CD4-positive, CD25-positive, alpha-beta regulatory T cell (primary cell): ENCODE measurements around the gene PPM1N. TPM values are rescaled to one million over a fixed set of nuclear protein-coding genes. Genes with fewer than 3 reads are reported as not detected.

ENCODE experiments used
- ATAC-seq, 2 donors: fragments of 150-1000 bp; cut with Tn5 transposase; one replicate each; pipeline ENCODE4 v1.10.0; 2021; ENCODE audit warnings: low read depth in 2 of 2, moderate number of reproducible peaks in 2 of 2, moderate library complexity in 1 of 2
- DNase-seq, 3 donors: peaks; one replicate each; pipeline versions ENCODE4 v3.0.0 to v3.0.0-alpha.2; 2012 to 2022; ENCODE audit warnings: mixed read lengths in 1 of 3
- H3K27ac ChIP-seq: one replicate; pipeline ENCODE4 v1.7.0; 2013; ENCODE audit warnings: mild to moderate bottlenecking, low read length; ENCODE audit not compliant: insufficient read depth, poor library complexity, severe bottlenecking
- H3K27me3 ChIP-seq: one replicate; pipeline ENCODE4 v1.7.0; 2013; ENCODE audit warnings: low read length; ENCODE audit not compliant: control insufficient read depth, insufficient read depth
- H3K36me3 ChIP-seq: one replicate; pipeline ENCODE4 v1.7.0; 2013; ENCODE audit warnings: mild to moderate bottlenecking, low read length, moderate library complexity; ENCODE audit not compliant: control insufficient read depth, insufficient read depth
- H3K4me1 ChIP-seq: 2 replicates; pipeline ENCODE4 v1.7.0; 2013; ENCODE audit warnings: mild to moderate bottlenecking, low read length; ENCODE audit not compliant: insufficient read depth, control insufficient read depth, poor library complexity, severe bottlenecking
- H3K4me3 ChIP-seq: one replicate; pipeline ENCODE4 v1.7.0; 2013; ENCODE audit warnings: low read depth, mild to moderate bottlenecking, low read length, moderate library complexity
- H3K9me3 ChIP-seq, 2 experiments: 1 replicate in 1 of 2; 2 replicates in 1 of 2; pipeline ENCODE4 v1.7.0; 2013; ENCODE audit warnings: low read length in 2 of 2, mild to moderate bottlenecking in 1 of 2, moderate library complexity in 1 of 2; ENCODE audit not compliant: control insufficient read depth in 2 of 2
- H3K27ac Mint-ChIP-seq, 3 donors: one replicate each; pipeline ENCODE4 v1.8.0; 2020 to 2022; ENCODE audit warnings: mild to moderate bottlenecking in 3 of 3, mixed read lengths in 3 of 3, moderate library complexity in 2 of 3
- H3K27me3 Mint-ChIP-seq: one replicate; pipeline ENCODE4 v1.8.0; 2022; ENCODE audit warnings: mild to moderate bottlenecking, mixed read lengths
- H3K36me3 Mint-ChIP-seq: one replicate; pipeline ENCODE4 v1.8.0; 2020; ENCODE audit warnings: mixed read lengths
- H3K4me1 Mint-ChIP-seq, 4 donors: one replicate each; pipeline ENCODE4 v1.8.0; 2020 to 2022; ENCODE audit warnings: mixed read lengths in 4 of 4, mild to moderate bottlenecking in 1 of 4
- H3K4me3 Mint-ChIP-seq, 4 donors: one replicate each; pipeline ENCODE4 v1.8.0; 2020 to 2022; ENCODE audit warnings: mild to moderate bottlenecking in 4 of 4, mixed read lengths in 4 of 4, moderate library complexity in 3 of 4
- H3K9me3 Mint-ChIP-seq, 7 donors: one replicate each; pipeline ENCODE4 v1.8.0; 2020 to 2022; ENCODE audit warnings: mixed read lengths in 7 of 7, mild to moderate bottlenecking in 3 of 7, moderate library complexity in 2 of 7
- polyA plus RNA-seq, 4 donors: library from polyadenylated mRNA; unstranded; fragments of 300-500 nt; fragmentation: Illumina TruSeq; gene quantifications; one replicate each; pipeline ENCODE4 v1.2.3, GENCODE V29; 2021
- total RNA-seq: library from RNA; stranded (reverse); gene quantifications from one replicate; pipeline ENCODE4 v1.2.3, GENCODE V29; 2022

Gene PPM1N
- total and polyA plus RNA-seq, 5 donors from 2014 or later = 2.3 to 6.7 (median 3.2) TPM

DNA sequence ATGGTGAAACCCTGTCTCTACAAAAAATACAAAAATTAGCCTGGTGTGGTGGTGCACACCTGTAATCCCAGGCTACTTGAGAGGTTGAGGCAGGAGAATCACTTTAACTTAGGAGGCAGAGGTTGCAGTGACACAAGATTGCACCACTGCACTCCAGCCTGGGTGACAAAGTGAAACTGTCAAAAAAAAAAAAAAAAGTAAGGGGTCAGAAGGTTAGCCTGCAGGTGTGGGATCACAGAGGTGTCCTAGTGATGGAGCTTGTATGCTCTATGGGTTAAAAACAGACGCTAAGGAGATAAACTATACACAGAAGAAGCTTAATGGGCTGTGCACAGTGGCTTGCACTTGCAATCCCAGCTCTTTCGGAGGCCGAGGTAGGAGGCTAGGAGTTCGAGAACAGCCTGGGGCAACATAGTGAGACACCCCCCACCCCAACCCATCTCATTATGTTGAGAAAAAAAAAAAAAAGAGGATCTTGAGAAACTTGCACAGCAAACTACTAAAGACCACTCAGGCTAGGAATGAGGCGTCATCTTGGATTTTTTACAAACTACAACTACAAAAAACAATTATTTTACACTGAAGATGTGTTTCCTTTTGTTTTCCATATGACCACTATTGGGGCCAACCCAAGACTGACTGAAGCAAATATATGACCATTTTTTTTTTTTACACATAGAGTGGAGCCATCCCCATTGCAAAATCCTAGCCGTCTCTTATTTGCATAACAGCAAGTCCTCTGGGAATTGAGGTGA lies 22.5 kb upstream of the PPM1N start:
- ATAC-seq = no peak
- no peaks in the 10 kb centered on the region for H3K36me3 Mint-ChIP-seq

DNA sequence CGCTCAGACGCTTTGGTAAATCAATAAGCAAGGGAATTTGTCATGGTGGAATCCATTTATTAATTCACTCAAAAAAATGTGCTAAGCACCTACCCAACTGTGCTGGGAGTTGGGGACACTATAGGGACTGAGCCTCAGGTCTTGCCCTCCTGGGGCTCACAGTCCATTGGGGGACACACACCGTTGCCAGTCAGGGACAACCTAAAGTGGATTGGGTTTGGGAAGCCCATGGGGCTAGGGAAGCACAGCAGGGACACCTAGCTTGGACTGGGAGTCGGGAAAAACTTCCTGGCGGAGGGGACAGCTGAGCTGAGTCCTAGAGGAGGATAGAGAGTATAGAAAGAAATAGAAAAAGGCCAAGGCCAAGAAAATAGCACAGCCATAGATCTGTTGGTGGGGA lies 21.9 kb upstream of the PPM1N start:
- H3K27me3 ChIP-seq = no peaks in the 10 kb centered on the region
- ATAC-seq (no peak), DNase-seq (no peak)
- H3K36me3 Mint-ChIP-seq = no peaks in the 10 kb centered on the region
- H3K36me3 ChIP-seq = peaks cover 13% of the 10 kb centered on the region
- peaks cover 8% of the 10 kb centered on the region for H3K27me3 Mint-ChIP-seq
- no peak overlapping the region for H3K27ac Mint-ChIP-seq
- H3K27ac ChIP-seq = no peak overlapping the region
- H3K4me1 ChIP-seq = peaks cover 14% of the 10 kb centered on the region
- H3K4me1 Mint-ChIP-seq = peaks cover 14 to 32% (median 26%) of the 10 kb centered on the region in 4 donors
- H3K9me3 ChIP-seq = no peaks in the 10 kb centered on the region
- H3K9me3 Mint-ChIP-seq = peaks cover 0 to 1% (median 0%) of the 10 kb centered on the region in 7 donors
- no peak overlapping the region for H3K4me3 ChIP-seq
- peak overlapping the region in 1 of 4 donors; percentile 83 for H3K4me3 Mint-ChIP-seq

More for the DNA sequence above, 22.5 kb upstream of the PPM1N start:
- Mint-ChIP-seq H3K4me1 (peaks cover 14 to 32% (median 26%) of the 10 kb centered on the region in 4 donors), H3K27ac (peak overlapping the region in 2 of 3 donors; percentile 42 to 75), H3K27me3 (peaks cover 8% of the 10 kb centered on the region), H3K4me3 (peak overlapping the region in 2 of 4 donors; percentile 70 to 83), H3K9me3 (peaks cover 0 to 1% (median 0%) of the 10 kb centered on the region in 7 donors)
- Histone ChIP-seq H3K4me1 (peaks cover 14% of the 10 kb centered on the region), H3K4me3 (no peak overlapping the region), H3K9me3 (no peaks in the 10 kb centered on the region), H3K27ac (no peak overlapping the region), H3K27me3 (no peaks in the 10 kb centered on the region), H3K36me3 (peaks cover 15% of the 10 kb centered on the region)
- peak in 2 of 3 donors; percentile 29 to 47 for DNase-seq

DNA sequence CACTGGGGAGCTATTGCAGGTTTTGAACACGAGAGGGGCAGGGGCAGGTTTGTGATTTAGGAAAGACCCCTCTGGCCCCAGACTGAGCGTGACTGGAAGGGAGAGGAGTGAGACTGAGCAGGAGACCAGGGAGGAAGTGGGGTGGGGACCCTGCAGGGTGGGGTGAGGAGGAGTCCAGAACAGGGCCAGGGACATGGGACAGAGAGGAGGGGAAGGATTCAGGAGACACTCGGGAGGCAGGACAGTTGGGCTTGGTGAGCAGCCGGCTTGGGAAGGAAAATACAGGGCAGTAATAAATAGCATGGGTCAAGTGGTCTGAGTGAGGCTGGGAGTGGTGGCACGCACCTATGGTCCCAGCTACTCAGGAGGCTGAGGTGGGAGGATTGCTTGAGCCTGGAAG lies 21.1 kb upstream of the PPM1N start:
- Histone ChIP-seq H3K9me3 (no peaks in the 10 kb centered on the region), H3K4me3 (no peak overlapping the region), H3K27ac (no peak overlapping the region), H3K27me3 (no peaks in the 10 kb centered on the region), H3K4me1 (peaks cover 14% of the 10 kb centered on the region), H3K36me3 (peaks cover 6% of the 10 kb centered on the region)
- H3K4me3 Mint-ChIP-seq = peak overlapping the region; percentile 57 to 71 (median 68)
- peak overlapping the region in 2 of 3 donors; percentile 36 to 52 for H3K27ac Mint-ChIP-seq
- H3K27me3 Mint-ChIP-seq = peaks cover 8% of the 10 kb centered on the region
- H3K36me3 Mint-ChIP-seq = no peaks in the 10 kb centered on the region
- ATAC-seq (no peak), DNase-seq (no peak)
- peaks cover 14 to 31% (median 24%) of the 10 kb centered on the region in 4 donors for H3K4me1 Mint-ChIP-seq
- H3K9me3 Mint-ChIP-seq = peaks cover 0 to 1% (median 0%) of the 10 kb centered on the region in 7 donors

DNA sequence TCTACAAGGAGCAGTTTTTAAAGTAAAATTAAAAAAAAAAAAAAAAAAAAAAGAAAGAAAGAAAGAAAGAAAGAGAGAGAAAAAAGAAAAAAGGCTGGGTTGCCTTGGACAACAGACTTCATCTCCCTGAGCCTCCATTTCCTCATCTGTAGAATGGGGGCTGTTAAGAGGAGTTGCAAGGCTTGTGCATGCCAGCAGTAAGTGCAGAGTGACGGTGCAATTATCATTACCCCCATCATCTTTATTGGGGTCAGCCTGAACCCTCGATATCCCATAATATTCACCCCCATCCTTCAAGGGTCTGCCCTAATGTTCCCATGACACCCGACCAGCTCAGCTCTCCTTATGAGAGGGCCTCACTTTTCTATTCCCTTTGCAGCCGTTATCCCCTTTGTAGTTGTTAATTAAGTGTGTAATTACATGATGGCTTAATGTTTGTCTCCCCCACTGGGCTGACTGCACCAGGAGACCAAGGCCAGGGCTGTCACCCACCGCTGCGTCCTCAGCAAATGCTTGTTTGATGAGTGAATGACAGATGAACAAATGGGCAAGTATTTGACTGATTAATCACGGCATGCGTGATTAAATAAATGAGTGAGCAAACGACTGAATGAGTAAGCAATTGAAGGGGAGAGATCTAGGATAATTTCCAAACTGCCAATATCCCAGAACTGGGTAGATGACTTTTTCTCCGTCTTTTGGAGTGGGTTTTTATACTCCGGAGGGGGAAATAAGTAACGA lies 20.4 kb upstream of the PPM1N start:
- Histone ChIP-seq H3K4me3 (peak overlapping the region; percentile 87), H3K9me3 (no peaks in the 10 kb centered on the region), H3K36me3 (peaks cover 1% of the 10 kb centered on the region), H3K27me3 (no peaks in the 10 kb centered on the region), H3K27ac (peak overlapping the region; percentile 95), H3K4me1 (peaks cover 14% of the 10 kb centered on the region)
- DNase-seq (no peak), ATAC-seq (no peak)
- H3K4me1 Mint-ChIP-seq = peaks cover 12 to 31% (median 23%) of the 10 kb centered on the region in 4 donors
- peaks cover 8% of the 10 kb centered on the region for H3K27me3 Mint-ChIP-seq
- peak overlapping the region; percentile 90 to 95 (median 91) for H3K4me3 Mint-ChIP-seq
- H3K36me3 Mint-ChIP-seq = no peaks in the 10 kb centered on the region
- peaks cover 0 to 1% (median 0%) of the 10 kb centered on the region in 7 donors for H3K9me3 Mint-ChIP-seq
- H3K27ac Mint-ChIP-seq = peak overlapping the region; percentile 95 to 99 (median 98)

DNA sequence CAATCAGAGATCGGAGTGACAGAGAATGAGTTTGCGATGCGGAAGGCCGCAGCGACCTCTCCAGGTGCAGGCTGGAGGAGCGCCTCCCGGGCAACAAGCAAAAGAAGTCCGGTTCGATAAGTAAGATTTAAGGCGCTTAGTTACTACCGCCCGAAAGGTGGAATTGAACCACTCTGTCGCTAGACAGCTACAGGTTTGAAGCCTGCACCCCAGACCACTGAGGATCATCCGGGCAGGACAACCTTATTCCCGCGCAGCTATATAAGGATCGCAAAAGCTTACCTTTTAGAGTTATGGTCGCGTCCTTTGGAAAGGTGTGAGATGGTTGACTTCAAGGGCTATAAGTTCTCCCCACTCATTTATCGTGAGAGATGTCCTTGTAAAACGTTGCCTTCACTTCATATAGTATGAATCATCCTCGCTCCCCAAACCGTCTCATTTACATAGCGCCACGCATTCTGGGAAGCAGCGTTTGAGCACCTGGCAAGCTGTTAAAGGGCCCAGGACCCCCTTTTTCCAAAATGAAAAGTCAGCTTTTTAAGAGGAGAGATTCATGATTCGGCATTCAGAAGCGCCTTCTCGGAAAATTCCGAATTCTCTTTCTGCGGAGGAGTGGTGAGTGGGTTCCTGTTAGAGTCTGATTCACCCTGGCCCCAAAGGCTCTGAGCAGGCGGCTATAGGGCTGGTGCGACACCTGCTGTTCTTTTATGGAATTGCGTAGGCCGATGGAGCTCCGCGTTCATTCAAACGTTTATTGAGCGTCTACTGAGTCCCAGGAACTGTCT lies 19.6 kb upstream of the PPM1N start:
- ATAC-seq (peak; percentile 85 to 86), DNase-seq (peak; percentile 78 to 93 (median 90))
- no peaks in the 10 kb centered on the region for H3K36me3 ChIP-seq
- H3K4me1 ChIP-seq = peaks cover 14% of the 10 kb centered on the region
- H3K4me3 ChIP-seq = peak overlapping the region; percentile 87
- no peaks in the 10 kb centered on the region for H3K27me3 ChIP-seq
- Mint-ChIP-seq H3K27me3 (peaks cover 8% of the 10 kb centered on the region), H3K36me3 (no peaks in the 10 kb centered on the region), H3K27ac (peak overlapping the region; percentile 95 to 99 (median 98)), H3K4me3 (peak overlapping the region; percentile 90 to 95 (median 91)), H3K9me3 (peaks cover 0 to 1% (median 0%) of the 10 kb centered on the region in 7 donors), H3K4me1 (peaks cover 12 to 31% (median 23%) of the 10 kb centered on the region in 4 donors)
- no peaks in the 10 kb centered on the region for H3K9me3 ChIP-seq
- H3K27ac ChIP-seq = peak overlapping the region; percentile 95

DNA sequence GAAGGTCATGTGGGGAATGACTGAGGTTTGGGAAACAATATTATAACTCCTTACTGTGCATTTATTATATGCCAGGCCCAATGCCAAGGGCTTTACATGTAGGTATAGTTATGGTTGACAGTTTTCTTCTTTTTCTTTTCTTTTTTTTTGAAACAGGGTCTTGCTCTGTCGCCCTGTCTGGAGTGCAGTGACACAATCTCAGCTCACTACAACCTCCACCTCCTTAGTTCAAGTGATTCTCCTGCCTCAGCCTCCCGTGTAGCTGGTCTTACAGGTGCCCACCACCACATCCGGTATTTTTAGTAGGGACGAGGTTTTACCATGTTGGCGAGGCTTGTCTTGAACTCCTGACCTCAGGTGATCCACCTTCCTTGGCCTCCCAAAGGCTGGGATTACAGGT lies 15.2 kb upstream of the PPM1N start:
- no peak overlapping the region for H3K27ac ChIP-seq

DNA sequence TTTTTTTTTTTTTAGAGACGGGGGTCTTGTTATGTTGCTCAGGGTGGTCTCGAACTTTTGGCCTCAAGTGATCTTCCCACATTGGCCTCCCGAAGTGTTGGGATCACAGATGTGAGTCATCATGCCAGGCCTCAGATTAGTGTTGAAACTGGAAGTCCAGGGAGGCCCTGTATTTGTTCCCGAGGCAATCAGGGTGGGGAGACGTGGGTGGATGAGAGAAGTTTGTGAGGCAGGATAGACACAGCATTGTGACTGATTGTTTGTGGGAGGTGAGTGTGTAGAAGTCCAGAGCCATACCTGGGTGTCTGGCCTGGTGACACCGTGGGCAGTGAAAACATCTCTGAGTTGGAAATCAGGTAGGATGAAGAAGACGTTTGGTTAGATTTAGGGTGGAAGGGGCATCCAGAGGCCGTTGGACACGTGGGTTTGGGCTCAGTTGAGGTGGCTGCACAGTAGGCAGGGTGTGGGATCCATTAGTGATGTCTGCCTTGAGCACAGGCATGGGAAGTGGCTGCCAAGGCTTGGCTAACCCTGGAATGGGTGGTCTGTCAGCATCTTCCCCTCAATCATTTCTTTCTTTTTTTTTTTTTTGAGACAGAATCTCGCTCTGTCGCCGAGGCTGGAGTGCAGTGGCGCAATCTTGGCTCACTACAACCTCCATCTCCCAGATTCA lies 13.8 kb upstream of the PPM1N start:
- Histone ChIP-seq H3K27me3 (no peaks in the 10 kb centered on the region), H3K27ac (no peak overlapping the region), H3K4me3 (no peak overlapping the region), H3K9me3 (no peaks in the 10 kb centered on the region), H3K4me1 (peaks cover 7% of the 10 kb centered on the region), H3K36me3 (no peaks in the 10 kb centered on the region)
- H3K27me3 Mint-ChIP-seq = peaks cover 5% of the 10 kb centered on the region
- peak overlapping the region; percentile 20 to 78 (median 64) for H3K4me3 Mint-ChIP-seq
- no peaks in the 10 kb centered on the region for H3K36me3 Mint-ChIP-seq
- ATAC-seq = no peak
- peaks cover 0 to 2% (median 0%) of the 10 kb centered on the region in 7 donors for H3K9me3 Mint-ChIP-seq
- no peak for DNase-seq
- peaks cover 0 to 17% (median 7%) of the 10 kb centered on the region in 4 donors for H3K4me1 Mint-ChIP-seq
- H3K27ac Mint-ChIP-seq = no peak overlapping the region

More for the DNA sequence above, 15.2 kb upstream of the PPM1N start:
- Histone ChIP-seq H3K4me3 (no peak overlapping the region), H3K36me3 (no peaks in the 10 kb centered on the region), H3K4me1 (peaks cover 15% of the 10 kb centered on the region), H3K9me3 (no peaks in the 10 kb centered on the region), H3K27me3 (no peaks in the 10 kb centered on the region)
- H3K27ac Mint-ChIP-seq = no peak overlapping the region
- peaks cover 13% of the 10 kb centered on the region for H3K27me3 Mint-ChIP-seq
- H3K4me1 Mint-ChIP-seq = peaks cover 7 to 26% (median 16%) of the 10 kb centered on the region in 4 donors
- ATAC-seq = no peak
- no peaks in the 10 kb centered on the region for H3K9me3 Mint-ChIP-seq
- H3K4me3 Mint-ChIP-seq = no peak overlapping the region
- DNase-seq = no peak
- H3K36me3 Mint-ChIP-seq = no peaks in the 10 kb centered on the region
